K562 (cell line): ENCODE data around the gene PITX2.
A peak's percentile ranks its signal among the peaks of the same experiment; 100 is the strongest.

Experiments
- ATF7 ChIP-seq: fragments of 450-650 bp; IDR thresholded peaks from 2 replicates; pipeline ENCODE4 v1.7.1; 2014; ENCODE audit warnings: mild to moderate bottlenecking, moderate library complexity
- EHMT2 ChIP-seq: fragments of 450-650 bp; IDR thresholded peaks from 2 replicates; pipeline ENCODE4 v1.6.1; 2018; ENCODE audit warnings: antibody characterized with exemption
- FOXA1 ChIP-seq: fragments of 450-650 bp; IDR thresholded peaks from 2 replicates; pipeline ENCODE4 v1.6.1; 2016; ENCODE audit warnings: mild to moderate bottlenecking, borderline replicate concordance
- HOXB6 ChIP-seq: fragments of 250-450 bp; sonication (Bioruptor Pico); IDR thresholded peaks from 2 replicates; pipeline ENCODE4 v1.5.1; 2022; ENCODE audit warnings: mild to moderate bottlenecking, borderline replicate concordance
- NCOA1 ChIP-seq: fragments of 450-650 bp; IDR thresholded peaks from 2 replicates; pipeline ENCODE4 v1.6.1; 2016; ENCODE audit warnings: low read depth
- POLR2A ChIP-seq: fragments of 450-650 bp; conservative IDR thresholded peaks from 2 replicates; pipeline ENCODE4 v1.6.1; 2016
- POU5F1 ChIP-seq: fragments of 150-350 bp; IDR thresholded peaks from 2 replicates; pipeline ENCODE4 v1.6.1; 2014; ENCODE audit warnings: borderline replicate concordance, low read length, low read depth, mild to moderate bottlenecking; ENCODE audit not compliant: partially characterized antibody
- PRPF4 ChIP-seq: fragments of 200-400 bp; formaldehyde crosslinking; IDR thresholded peaks from one replicate; pipeline ENCODE4 v1.6.1; 2017; ENCODE audit warnings: low read length, low read depth, mild to moderate bottlenecking; ENCODE audit not compliant: insufficient read depth, poor library complexity, severe bottlenecking
- STAT5A ChIP-seq: IDR thresholded peaks from 2 replicates; pipeline ENCODE4 v1.6.1; 2012; ENCODE audit warnings: low read length, inconsistent platforms, borderline replicate concordance
- TGIF2 ChIP-seq: sonication (generic); formaldehyde crosslinking; IDR thresholded peaks from 2 replicates; pipeline ENCODE4 v1.8.1; 2022; ENCODE audit warnings: mild to moderate bottlenecking, missing genetic modification reagents, moderate library complexity
- ZNF76 ChIP-seq: fragments of 250-450 bp; sonication (Bioruptor Pico); IDR thresholded peaks from 2 replicates; pipeline ENCODE4 v1.4.0; 2020; ENCODE audit warnings: mild to moderate bottlenecking, moderate library complexity, borderline replicate concordance
- TF ChIP-seq, protein P1 (sequence below), 3 experiments: IDR thresholded peaks in 2 of 3; conservative IDR thresholded peaks in 1 of 3; 2 replicates each; pipeline ENCODE4 v1.5.1; 2011 to 2012; ENCODE audit warnings: low read length in 3 of 3, mild to moderate bottlenecking in 3 of 3, control low read depth in 2 of 3, improper control_type of control experiment in 1 of 3, inconsistent platforms in 1 of 3, low read depth in 1 of 3, mixed read lengths in 1 of 3, moderate library complexity in 1 of 3; ENCODE audit not compliant: insufficient read depth in 2 of 3
- TF ChIP-seq, protein P2 (sequence below): sonication (generic); formaldehyde crosslinking; IDR thresholded peaks from 2 replicates; pipeline ENCODE4 v1.8.0; 2022; ENCODE audit warnings: missing genetic modification reagents, mild to moderate bottlenecking, borderline replicate concordance
- TF ChIP-seq, protein P3 (sequence below): fragments of 450-650 bp; formaldehyde crosslinking; IDR thresholded peaks from 2 replicates; pipeline ENCODE4 v1.4.0; 2022; ENCODE audit warnings: mild to moderate bottlenecking, moderate library complexity

DNA sequence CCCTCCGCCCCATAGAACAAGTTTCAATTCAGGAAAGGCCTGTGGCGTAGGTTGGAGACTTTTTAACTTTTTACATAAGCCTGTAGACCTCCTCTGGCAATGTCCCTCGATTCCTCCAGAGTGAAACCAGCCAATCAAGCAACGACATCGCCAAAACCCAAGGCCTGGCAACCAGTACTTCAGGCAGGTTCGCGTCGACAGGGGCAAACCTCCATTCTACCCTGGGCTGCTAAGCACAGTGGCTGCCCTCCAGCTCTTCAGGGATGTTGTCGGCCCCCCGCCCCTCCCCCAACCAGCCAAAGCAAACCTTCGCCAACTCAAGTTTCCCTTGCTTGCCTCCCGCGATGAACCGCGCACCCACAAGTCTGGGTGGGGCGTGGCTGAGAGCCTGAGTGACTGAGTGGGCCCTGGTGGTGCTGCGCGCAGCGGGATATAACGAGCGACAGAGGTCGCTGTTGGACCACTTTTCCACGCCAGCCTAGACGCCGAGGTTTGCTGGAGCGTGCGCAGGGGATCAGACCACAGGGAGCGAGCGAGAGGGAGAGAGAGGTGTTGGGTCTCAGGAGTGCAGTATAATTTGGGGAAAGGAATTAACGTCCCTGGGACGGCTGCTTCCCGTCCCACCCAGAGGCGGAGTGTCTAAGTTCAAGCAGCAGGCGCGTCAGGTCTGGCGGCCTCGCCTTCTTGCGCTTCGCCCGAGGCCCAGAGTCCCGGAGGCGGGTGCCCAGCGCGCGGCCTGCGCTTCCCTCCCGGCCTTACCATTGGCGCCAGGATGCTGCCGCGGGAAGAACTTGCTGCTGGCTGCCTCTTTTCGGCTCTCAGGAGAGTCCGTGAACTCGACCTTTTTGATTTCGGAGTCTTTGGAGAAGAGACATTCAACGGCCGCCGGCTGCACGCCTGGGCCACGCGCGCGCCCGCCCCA, 9.0 kb upstream of the PITX2 start:
- TF ChIP-seq STAT5A (no peak), NCOA1 (no peak), PRPF4 (no peak), ZNF76 (CRISPR knock-in tag) (no peak), ATF7 (no peak), EHMT2 (no peak), TGIF2 (CRISPR knock-in tag) (no peak), POU5F1 (no peak), FOXA1 (no peak), HOXB6 (no peak), POLR2A (no peak)
- TF ChIP-seq, protein P1, sequence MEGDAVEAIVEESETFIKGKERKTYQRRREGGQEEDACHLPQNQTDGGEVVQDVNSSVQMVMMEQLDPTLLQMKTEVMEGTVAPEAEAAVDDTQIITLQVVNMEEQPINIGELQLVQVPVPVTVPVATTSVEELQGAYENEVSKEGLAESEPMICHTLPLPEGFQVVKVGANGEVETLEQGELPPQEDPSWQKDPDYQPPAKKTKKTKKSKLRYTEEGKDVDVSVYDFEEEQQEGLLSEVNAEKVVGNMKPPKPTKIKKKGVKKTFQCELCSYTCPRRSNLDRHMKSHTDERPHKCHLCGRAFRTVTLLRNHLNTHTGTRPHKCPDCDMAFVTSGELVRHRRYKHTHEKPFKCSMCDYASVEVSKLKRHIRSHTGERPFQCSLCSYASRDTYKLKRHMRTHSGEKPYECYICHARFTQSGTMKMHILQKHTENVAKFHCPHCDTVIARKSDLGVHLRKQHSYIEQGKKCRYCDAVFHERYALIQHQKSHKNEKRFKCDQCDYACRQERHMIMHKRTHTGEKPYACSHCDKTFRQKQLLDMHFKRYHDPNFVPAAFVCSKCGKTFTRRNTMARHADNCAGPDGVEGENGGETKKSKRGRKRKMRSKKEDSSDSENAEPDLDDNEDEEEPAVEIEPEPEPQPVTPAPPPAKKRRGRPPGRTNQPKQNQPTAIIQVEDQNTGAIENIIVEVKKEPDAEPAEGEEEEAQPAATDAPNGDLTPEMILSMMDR (IDR thresholded peaks at IDR 0.05 in 2 of 3, conservative IDR thresholded peaks at IDR 0.05 in 1 of 3; ENCODE audit: insufficient read depth in 2 of 3, low read depth in 1 of 3, low read length in 3 of 3) = peak; percentile 68 to 84 (median 75)
- TF ChIP-seq, protein P2, sequence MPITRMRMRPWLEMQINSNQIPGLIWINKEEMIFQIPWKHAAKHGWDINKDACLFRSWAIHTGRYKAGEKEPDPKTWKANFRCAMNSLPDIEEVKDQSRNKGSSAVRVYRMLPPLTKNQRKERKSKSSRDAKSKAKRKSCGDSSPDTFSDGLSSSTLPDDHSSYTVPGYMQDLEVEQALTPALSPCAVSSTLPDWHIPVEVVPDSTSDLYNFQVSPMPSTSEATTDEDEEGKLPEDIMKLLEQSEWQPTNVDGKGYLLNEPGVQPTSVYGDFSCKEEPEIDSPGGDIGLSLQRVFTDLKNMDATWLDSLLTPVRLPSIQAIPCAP (CRISPR knock-in tag) = no peak
- TF ChIP-seq, protein P3, sequence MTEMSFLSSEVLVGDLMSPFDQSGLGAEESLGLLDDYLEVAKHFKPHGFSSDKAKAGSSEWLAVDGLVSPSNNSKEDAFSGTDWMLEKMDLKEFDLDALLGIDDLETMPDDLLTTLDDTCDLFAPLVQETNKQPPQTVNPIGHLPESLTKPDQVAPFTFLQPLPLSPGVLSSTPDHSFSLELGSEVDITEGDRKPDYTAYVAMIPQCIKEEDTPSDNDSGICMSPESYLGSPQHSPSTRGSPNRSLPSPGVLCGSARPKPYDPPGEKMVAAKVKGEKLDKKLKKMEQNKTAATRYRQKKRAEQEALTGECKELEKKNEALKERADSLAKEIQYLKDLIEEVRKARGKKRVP (CRISPR knock-in tag) = no peak
